Effector CD4-positive, alpha-beta T cell (primary cell): ENCODE measurements around the gene MYLIP.
"Not testable (repeated sequence)": the region's sequence is repeated elsewhere in the genome, so short reads cannot be mapped to it uniquely, and the experiment has no call there.

Experiments
- DNase-seq: peaks from one replicate; pipeline ENCODE4 v3.0.0-alpha.2; 2020

The MYLIP gene

GRCh38 chr6:16176600-16176999 lies 47.7 kb downstream of the MYLIP start:
- DNase-seq: not testable (repeated sequence)

GRCh38 chr6:16177881-16178280 lies 49.0 kb downstream of the MYLIP start:
- DNase-seq: no peak

- DNase-seq: no peak
These were observed 49.5 kb downstream of the MYLIP start for GRCh38 chr6:16178351-16178750.

- DNase-seq: no peak
These were observed 50.2 kb downstream of the MYLIP start for GRCh38 chr6:16179063-16179462.

- DNase-seq: peak; percentile 32
These were observed 51.1 kb downstream of the MYLIP start for GRCh38 chr6:16179970-16180431.

- DNase-seq: no peak
These were observed 52.0 kb downstream of the MYLIP start for GRCh38 chr6:16180696-16181438.

GRCh38 chr6:16181439-16182297 lies 52.8 kb downstream of the MYLIP start:
- DNase-seq: no peak

GRCh38 chr6:16183187-16183664 lies 54.3 kb downstream of the MYLIP start:
- DNase-seq: no peak

- no peak for DNase-seq
These were observed 55.2 kb downstream of the MYLIP start for GRCh38 chr6:16184129-16184528.

GRCh38 chr6:16184551-16184950 lies 55.7 kb downstream of the MYLIP start:
- DNase-seq: no peak

- DNase-seq: no peak
These were observed 58.3 kb downstream of the MYLIP start for GRCh38 chr6:16187176-16187575.

- no peak for DNase-seq
These were observed 61.3 kb downstream of the MYLIP start for GRCh38 chr6:16190214-16190613.

GRCh38 chr6:16196260-16196983 lies 67.5 kb downstream of the MYLIP start:
- DNase-seq: no peak

GRCh38 chr6:16196984-16197546 lies 68.2 kb downstream of the MYLIP start:
- DNase-seq: no peak
